CD4-positive, alpha-beta T cell treated with Interleukin-6 for 4 hours (primary cell): Measurements from ENCODE around the gene S100A2.

Experiments used
- DNase-seq: peaks from one replicate; pipeline ENCODE4 v3.0.0-alpha.2; 2020; ENCODE audit warnings: mixed read lengths

S100A2 gene

GRCh38 chr1:153543736-153544135, 21.9 kb downstream of the S100A2 start:
- no peak for DNase-seq

- no peak for DNase-seq
These were observed 22.5 kb downstream of the S100A2 start for GRCh38 chr1:153542956-153543711.

DNA sequence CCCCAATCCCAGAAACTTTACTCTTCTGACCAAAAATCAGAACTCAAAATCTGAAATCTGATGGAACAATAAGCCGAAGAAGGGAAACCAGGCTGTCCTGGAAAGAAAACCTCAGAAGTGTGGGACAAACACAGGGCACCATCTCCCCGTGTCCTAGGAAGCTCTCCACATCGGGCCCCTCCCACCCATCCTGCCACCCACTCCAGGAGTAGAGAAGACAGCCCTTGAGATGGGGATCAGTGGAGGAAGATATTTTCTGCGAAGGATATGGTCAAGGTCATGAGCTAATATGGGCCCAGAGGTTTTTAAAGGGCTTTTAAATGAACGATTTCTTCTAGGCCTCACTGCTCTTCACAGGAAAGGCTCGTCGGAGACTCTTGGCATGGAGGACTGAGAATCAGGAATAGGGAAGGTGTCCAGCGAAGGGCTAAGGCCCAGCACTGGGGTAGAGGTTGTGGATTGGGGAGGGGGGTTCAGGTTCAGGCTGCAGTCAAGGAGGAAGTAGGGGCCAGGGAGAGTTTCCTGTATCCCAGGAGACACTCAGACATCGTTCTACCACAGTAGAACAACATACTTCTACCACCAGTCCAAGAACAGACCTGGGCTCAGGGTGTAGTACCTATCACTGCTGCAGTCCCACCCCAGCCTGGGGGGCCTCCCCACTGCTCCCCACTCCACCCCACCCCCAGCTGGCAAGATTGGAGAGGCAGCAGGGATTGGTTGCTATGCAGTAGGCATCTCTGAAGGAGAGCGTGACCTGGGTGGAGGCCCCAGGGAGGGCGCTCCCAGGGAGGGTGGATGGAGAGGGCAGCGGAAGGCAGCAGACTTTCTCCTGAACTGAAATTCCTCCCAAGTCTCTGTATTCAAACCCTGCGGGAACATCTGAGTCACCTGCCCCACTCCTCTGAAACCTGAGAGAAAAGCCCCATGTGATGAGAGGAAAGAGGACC, 23.7 kb downstream of the S100A2 start:
- no peak for DNase-seq

GRCh38 chr1:153540394-153541361, 25.0 kb downstream of the S100A2 start, which contains the start of gene S100A5:
S100A5 (minus strand) TSS chr1:153540934; CDS start chr1:153540191, 743 bp downstream.
- DNase-seq, result peak; percentile 76

DNA sequence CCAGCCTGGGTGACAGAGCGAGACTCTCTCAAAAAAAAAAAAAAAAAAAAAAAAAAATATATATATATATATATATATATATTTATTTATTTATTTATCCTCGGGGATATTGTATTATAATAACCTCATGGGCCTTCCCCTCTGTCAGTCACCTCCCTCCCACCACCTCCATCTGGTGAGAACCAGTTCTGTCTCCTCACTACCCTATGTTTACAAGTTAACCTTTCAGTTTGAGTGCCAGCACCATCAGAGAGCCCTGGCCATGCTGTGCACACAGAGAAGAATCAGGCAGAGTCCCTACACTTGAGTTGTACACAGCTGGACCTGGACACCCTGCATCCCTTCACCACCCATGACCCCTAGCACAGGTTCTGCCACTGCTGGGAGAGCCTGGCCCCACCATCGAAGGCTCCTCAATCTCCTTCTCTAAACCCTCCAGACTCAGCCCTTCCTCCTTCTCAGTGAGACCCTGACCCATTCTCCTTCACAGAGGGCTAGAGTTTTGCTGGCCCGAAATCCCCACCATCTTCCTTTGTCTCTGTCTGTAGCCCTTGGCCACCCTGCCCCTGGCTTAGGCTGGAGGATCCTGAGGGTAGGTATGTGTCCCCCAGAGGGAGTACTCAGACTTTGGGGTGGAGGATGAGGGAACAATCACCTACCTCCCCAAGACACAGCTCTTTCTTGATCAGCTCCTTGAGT, 26.1 kb downstream of the S100A2 start:
- no peak for DNase-seq

GRCh38 chr1:153538315-153538821, 27.3 kb downstream of the S100A2 start:
- DNase-seq, result no peak

DNA sequence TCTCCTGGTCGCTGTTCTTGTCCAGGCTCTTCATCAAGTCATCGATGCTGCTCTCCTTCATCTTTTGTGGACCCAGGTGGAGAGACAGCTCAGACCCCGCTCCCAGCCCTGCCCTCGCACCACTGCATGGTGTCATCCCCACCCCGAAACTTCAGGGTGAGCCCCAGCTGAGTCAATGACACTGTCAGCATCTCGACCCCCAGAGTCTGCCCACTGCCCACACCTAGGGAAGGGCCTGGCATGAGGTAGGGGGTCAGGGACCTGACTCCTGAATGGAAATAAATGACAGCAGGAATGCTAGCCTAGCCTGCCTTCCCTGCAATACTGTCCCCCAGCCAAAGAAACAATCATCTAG, 28.3 kb downstream of the S100A2 start:
- no peak for DNase-seq

DNA sequence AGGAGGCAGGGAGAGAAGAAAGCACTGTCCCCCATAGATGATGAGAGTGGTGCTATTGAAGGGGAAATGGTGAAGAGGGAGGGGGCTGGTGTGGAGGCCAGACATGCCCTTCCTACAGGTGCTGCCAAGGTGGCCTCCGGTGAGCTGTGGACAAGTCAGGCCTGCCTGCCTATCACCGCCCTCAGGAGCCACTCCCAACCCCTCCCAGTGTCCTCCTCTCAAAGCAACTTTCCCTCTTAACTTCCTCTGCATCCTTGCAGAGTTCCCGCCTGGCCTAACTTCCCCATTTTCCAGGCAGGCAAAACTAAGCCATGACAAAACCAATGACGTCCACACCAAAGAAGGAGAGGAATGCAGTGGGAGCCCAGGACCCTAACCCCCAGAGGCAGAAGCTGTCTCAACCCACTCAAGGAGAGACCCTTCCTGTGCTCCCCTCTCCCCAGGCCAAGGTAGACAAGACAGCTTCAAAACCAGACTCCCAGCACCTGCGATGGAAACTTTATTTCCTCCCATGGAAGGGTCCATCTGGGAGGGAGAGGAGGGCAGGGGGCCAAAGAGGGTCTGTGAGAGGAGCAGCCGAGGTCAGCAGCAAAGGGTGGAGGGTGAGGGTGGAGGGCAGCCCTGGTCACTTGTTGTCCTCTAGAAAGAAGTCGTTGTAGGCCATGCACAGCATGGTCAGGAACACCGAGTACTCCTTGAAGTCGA, 28.8 kb downstream of the S100A2 start:
- no peak for DNase-seq

DNA sequence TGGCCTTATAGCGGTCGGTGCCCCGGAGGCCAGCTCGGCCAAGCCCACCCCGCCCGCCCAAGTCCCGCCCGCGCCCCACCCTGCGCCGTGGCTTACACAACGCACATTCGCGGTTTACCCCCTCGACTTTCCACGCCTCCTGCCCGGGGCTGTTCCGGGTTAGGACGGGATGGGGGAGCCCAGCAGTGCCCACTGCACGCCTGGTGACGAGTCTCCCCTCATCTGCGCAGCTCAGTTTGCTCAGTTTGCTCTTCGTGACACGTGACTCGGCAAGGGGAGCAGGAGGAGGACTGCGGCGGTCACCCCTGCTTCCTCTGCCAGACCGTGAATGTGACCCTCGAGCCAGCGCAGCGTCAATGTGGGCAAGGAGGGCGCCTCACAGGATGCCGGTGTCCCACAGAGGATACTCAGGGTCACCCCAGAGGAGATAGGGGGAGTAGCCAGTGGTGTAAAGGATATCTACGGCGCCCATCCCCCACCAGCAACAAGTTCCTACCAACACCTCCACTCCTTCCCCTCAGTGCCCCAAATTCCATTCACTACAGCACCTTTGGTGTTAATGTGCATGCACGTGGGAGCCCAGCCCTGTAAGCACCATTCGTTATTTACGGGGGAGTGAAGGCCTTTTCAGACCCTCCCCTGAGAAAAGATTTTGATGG, 29.5 kb downstream of the S100A2 start:
- DNase-seq, result peak; percentile 85

DNA sequence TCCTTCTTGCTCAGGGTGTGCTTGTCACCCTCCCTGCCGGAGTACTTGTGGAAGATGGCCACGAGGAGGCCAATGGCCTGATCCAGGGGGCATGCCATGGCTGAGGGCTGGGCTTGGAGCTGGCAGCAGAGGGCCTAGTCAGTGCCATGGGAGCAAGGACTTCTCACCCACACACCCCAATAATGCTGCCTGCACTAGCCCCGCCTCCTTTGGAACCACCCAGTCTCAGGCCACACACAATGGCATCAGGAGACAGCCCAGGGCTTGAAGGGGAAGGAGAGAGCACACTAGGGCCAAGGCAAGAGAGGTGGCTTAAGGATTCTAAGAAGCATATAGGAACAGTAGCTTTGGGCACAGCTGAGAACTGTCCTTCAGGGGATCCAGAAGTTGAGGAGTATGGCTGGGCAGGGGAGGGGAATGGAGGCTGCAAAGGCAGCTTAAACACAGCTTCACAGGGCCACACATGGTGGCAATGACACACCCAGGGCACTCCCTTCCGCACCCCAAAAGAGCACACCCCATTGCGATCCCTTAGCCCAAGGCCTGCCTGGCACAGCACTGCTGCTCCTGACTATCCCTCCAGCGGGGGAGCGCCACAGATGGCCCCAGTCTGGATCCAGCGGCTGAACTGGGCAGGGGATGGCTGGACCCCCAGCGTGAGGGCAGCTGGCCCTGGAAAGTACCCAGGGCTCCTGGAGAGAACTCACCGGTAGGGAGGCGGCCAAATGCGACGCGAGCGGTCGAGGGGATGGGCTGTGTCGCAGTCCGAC, 30.2 kb downstream of the S100A2 start, which contains the start of gene S100A6:
TSS of gene S100A6 (minus strand) at position 750 of the 770 bp plus-strand sequence. CDS start at position 98, 652 bp downstream.
- DNase-seq, result peak; percentile 65

- no peak for DNase-seq
These were observed 30.8 kb downstream of the S100A2 start for GRCh38 chr1:153534925-153535241.

DNA sequence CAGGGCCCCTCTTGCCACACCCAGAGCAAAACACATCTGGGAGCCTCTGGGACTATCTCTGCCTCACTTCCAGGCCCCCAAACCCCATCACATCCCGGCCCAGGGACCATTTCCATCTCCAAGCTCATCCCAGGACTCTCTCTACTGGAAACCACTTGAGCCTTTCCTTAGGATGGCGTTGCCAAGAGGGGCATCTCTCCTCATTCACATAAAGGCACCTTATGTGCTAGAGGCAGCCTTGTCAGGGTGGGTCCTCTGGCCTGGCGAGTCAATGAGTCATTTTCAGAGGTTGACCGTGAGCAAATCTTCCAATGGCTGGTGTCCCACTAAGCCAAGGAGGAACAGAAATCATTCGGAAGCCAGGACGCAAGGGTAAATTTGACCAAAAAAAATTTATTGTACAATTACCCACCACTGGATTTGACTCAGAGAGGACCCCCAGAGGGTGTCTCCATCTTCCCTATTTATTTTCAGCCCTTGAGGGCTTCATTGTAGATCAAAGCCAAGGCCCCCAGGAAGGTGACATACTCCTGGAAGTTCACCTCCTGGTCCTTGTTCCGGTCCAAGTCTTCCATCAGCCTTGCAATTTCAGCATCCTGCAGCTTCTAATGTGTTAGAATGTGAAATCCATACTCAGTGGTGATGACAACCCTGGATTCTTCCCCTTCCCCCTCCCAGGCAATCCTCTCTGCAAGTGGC, 31.3 kb downstream of the S100A2 start:
- no peak for DNase-seq

GRCh38 chr1:153533689-153534201, 31.9 kb downstream of the S100A2 start:
- DNase-seq, result no peak

DNA sequence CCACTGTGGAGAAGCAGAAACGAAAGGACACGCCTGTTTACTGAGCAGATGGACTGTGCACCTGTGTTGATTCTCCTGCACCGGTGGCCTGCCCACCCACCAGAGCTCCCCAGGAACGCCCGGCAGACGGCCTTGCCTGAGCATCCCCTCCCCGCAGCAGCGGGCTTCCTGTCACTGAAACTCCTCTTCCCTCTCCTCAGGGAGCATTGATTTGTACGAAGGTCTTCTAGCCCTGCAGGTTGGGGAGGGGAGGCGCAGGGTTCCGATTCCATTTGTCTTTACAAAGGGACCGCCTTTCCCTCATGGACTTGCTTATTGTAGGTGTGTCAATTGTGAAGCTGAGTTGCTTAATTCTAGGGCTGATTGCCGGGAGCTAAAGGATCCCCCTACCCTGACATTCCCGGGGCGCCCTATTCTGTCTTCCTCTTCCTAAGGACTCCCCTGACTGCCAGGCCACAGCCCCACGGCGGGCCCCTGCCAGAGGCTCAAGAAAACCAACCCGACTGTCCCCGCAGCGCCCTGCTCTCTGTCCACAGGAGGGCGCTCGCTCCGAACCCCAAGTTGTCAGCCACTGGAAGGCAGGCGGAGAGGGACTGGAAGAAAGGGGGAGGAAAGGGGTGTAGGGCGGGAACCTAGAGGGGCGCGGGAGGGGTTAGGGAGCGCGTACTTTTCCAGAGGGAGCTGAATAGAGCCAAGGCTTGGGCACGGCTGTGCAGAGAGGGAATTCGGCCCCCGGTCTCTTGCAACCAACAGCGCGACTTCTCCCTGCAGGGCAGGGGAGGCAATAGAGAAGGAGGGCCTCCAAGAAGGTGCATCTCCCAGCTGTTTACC, 32.7 kb downstream of the S100A2 start:
- DNase-seq, result peak; percentile 84

DNA sequence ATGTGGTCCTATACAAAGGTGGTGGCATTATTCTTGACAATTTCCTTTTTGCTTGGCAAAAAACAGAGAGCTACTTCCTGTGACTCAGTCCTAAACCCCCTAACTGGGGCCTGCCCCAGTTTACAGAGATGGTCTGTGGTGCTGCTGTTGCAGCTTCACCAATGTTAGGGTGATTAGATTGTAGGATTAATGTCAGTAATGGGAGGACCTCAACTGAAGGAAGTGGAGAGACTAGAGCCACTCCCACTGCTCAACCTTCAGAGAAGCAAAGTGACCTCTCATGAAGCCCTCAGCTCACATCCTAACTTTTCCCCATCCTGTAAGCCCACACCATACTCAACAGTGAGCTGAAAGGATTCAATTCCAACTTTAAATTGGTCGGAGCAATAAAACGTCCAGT, 33.5 kb downstream of the S100A2 start:
- DNase-seq, result peak; percentile 70

- DNase-seq, result no peak
These were observed 34.0 kb downstream of the S100A2 start for GRCh38 chr1:153531638-153532037.

DNA sequence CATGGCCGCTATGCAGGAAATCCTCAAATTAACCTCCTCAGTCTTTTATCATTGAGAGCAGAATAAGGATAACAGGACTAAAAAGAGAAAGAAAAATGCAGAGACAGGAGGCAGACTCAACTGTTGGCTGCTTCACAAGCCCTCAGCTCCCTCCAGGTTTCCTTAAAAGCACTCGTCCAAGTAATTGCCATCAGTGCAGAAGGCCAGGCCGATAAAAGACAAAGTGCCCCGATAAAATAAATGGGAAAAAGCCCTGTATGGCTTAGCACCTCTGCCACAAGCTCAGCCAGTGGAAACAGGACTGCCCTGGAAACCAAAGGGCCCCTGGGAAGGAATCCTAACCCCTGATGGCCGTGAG, 38.0 kb downstream of the S100A2 start:
- no peak for DNase-seq
